Subcutaneous preadipocyte (primary cell): ENCODE data around the gene CT45A2. TPM values are rescaled to one million over a fixed set of nuclear protein-coding genes. Genes with fewer than 3 reads are reported as not detected.

Source experiments
- total RNA-seq: library from RNA; depleted of rRNA; stranded (reverse); fragments of >200 nt; gene quantifications from 2 replicates; pipeline ENCODE4 v1.2.3, GENCODE V29; 2012

Gene CT45A2
- not detected in 2 replicates for total RNA-seq

DNA sequence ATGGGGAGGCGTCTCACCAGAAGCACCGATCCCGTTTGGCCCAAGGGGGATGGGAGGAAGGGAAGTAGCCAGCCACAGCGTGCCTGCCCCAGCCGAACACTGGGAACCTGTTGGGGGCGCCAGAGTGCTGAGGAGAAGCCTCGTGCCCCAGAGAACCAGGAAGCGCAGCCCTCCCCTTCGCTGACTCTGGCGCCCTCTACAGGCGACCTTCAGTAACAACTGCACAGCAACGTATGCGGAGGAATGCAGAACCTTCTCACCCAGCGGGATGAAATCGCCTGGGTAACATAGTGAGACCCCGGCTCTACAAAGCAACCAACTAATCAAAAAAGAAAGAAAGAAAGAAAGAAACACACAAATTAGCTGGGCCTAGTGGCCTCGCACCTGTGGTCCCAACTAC lies at the start of gene CT45A2:
CT45A2 (minus strand) TSS at position 101 of the 400 bp plus-strand sequence. CDS start 3,747 bp downstream, outside the sequence.

GRCh38 chrX:135854438-135854837 lies 34.6 kb upstream of the CT45A2 start, which contains the start of gene CT45A8:
Gene CT45A8 (minus strand): TSS chrX:135854538. CDS start chrX:135850783, 3,755 bp downstream.

DNA sequence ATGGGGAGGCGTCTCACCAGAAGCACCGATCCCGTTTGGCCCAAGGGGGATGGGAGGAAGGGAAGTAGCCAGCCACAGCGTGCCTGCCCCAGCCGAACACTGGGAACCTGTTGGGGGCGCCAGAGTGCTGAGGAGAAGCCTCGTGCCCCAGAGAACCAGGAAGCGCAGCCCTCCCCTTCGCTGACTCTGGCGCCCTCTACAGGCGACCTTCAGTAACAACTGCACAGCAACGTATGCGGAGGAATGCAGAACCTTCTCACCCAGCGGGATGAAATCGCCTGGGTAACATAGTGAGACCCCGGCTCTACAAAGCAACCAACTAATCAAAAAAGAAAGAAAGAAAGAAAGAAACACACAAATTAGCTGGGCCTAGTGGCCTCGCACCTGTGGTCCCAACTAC lies 17.4 kb upstream of the CT45A2 start, which contains the start of gene CT45A7:
CT45A7 (minus strand) TSS at position 101 of the 400 bp plus-strand sequence. CDS start 3,747 bp downstream, outside the sequence.

DNA sequence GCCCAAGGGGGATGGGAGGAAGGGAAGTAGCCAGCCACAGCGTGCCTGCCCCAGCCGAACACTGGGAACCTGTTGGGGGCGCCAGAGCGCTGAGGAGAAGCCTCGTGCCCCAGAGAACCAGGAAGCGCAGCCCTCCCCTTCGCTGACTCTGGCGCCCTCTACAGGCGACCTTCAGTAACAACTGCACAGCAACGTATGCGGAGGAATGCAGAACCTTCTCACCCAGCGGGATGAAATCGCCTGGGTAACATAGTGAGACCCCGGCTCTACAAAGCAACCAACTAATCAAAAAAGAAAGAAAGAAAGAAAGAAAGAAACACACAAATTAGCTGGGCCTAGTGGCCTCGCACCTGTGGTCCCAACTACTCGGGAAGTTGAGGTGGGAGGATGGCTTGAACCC lies 17.1 kb downstream of the CT45A2 start, which contains the start of gene CT45A6:
CT45A6 (minus strand) TSS at position 101 of the 400 bp plus-strand sequence. CDS start 3,794 bp downstream, outside the sequence.

GRCh38 chrX:135785403-135785802 lies 34.4 kb downstream of the CT45A2 start, which contains the start of gene CT45A5:
Gene CT45A5 (minus strand): TSS chrX:135785503. CDS start chrX:135781729, 3,774 bp downstream.

GRCh38 chrX:135768091-135768490 lies 51.7 kb downstream of the CT45A2 start, which contains the start of gene CT45A3:
Gene CT45A3 (minus strand): TSS chrX:135768191. CDS start chrX:135764444, 3,747 bp downstream.

Other genes starting within 250 kb of the CT45A2 start
- gene CT45A1, start 106.4 kb downstream of the CT45A2 start, total RNA-seq, result not detected in 2 replicates
- gene CT45A3, start 51.8 kb downstream of the CT45A2 start, total RNA-seq, result not detected in 2 replicates
- not detected in 2 replicates for gene CT45A5, start 34.5 kb downstream of the CT45A2 start, total RNA-seq
- gene CT45A6, start 17.2 kb downstream of the CT45A2 start, total RNA-seq, result not detected in 2 replicates
- gene CT45A7, start 17.3 kb upstream of the CT45A2 start, total RNA-seq, result not detected in 2 replicates
- gene CT45A8, start 34.5 kb upstream of the CT45A2 start, total RNA-seq, result not detected in 2 replicates
- not detected in 2 replicates for gene CT45A9, start 51.8 kb upstream of the CT45A2 start, total RNA-seq
- gene CT45A10, start 73.4 kb upstream of the CT45A2 start, total RNA-seq, result not detected in 2 replicates
- gene SAGE1, start 73.7 kb upstream of the CT45A2 start, total RNA-seq, result not detected in 2 replicates
- gene MMGT1, start 154.0 kb upstream of the CT45A2 start, total RNA-seq, result 20.9 and 22.5 TPM in 2 replicates
- gene SLC9A6, start 165.4 kb upstream of the CT45A2 start, total RNA-seq, result 15.8 and 20.7 TPM in 2 replicates